Activated CD4-positive, alpha-beta T cell treated with anti-CD3 and anti-CD28 coated beads for 48 hours (primary cell): ENCODE data around the gene PCLAF.
"Not testable (repeated sequence)": the region's sequence is repeated elsewhere in the genome, so short reads cannot be mapped to it uniquely, and the experiment has no call there.

Experiments used
- DNase-seq: peaks from one replicate; pipeline ENCODE4 v3.0.0-alpha.2; 2020

The PCLAF gene

GRCh38 chr15:64381000-64381751 lies at the start of gene PCLAF:
Gene PCLAF, minus strand, starts transcription at chr15:64381441. Its CDS starts 70 bp downstream, at chr15:64381371.
- DNase-seq = peak; percentile 98

- peak; percentile 20 for DNase-seq
These were observed 48.9 kb upstream of the PCLAF start for GRCh38 chr15:64430000-64430735.

- no peak for DNase-seq
These were observed 48.2 kb upstream of the PCLAF start for GRCh38 chr15:64429448-64429847.

- DNase-seq = no peak
These were observed 45.7 kb upstream of the PCLAF start for GRCh38 chr15:64426845-64427465.

- DNase-seq = no peak
These were observed 44.0 kb upstream of the PCLAF start for GRCh38 chr15:64425221-64425620.

GRCh38 chr15:64423970-64424369 lies 42.7 kb upstream of the PCLAF start:
- DNase-seq = no peak

GRCh38 chr15:64422697-64423096 lies 41.5 kb upstream of the PCLAF start:
- no peak for DNase-seq

- DNase-seq = no peak
These were observed 31.0 kb upstream of the PCLAF start for GRCh38 chr15:64412216-64412615.

- DNase-seq = no peak
These were observed 19.3 kb upstream of the PCLAF start for GRCh38 chr15:64400583-64400982.

- no peak for DNase-seq
These were observed 17.3 kb upstream of the PCLAF start for GRCh38 chr15:64398575-64398974.

GRCh38 chr15:64396789-64397188 lies 15.5 kb upstream of the PCLAF start:
- DNase-seq = no peak

- not testable (repeated sequence) for DNase-seq
These were observed 11.2 kb upstream of the PCLAF start for GRCh38 chr15:64392471-64392870.

- no peak for DNase-seq
These were observed 7.8 kb upstream of the PCLAF start for GRCh38 chr15:64389036-64389435.

GRCh38 chr15:64387562-64388168 lies 6.4 kb upstream of the PCLAF start, which contains the start of gene TRIP4:
Gene TRIP4, plus strand, starts transcription at chr15:64387836. Its CDS starts 28 bp downstream, at chr15:64387864.
- peak; percentile 98 for DNase-seq

- no peak for DNase-seq
These were observed 5.0 kb upstream of the PCLAF start for GRCh38 chr15:64386291-64386690.

GRCh38 chr15:64383760-64384159 lies 2.5 kb upstream of the PCLAF start:
- DNase-seq = no peak

- DNase-seq = not testable (repeated sequence)
These were observed 941 bp downstream of the PCLAF start for GRCh38 chr15:64380130-64380870.

GRCh38 chr15:64379216-64379960 lies 1.9 kb downstream of the PCLAF start:
- DNase-seq = no peak

GRCh38 chr15:64373360-64373759 lies 7.9 kb downstream of the PCLAF start:
- no peak for DNase-seq

GRCh38 chr15:64371383-64371782 lies 9.9 kb downstream of the PCLAF start:
- DNase-seq = not testable (repeated sequence)

- DNase-seq = no peak
These were observed 12.1 kb downstream of the PCLAF start for GRCh38 chr15:64369078-64369607.
